A673 (cell line): Measurements from ENCODE around the gene ZSCAN21.

Experiments
- EZH2 ChIP-seq: fragments of 200-600 bp; sonication (generic); IDR thresholded peaks from 2 replicates; pipeline ENCODE4 v1.6.1; 2017; ENCODE audit warnings: borderline replicate concordance, low read depth, mild to moderate bottlenecking, mixed read lengths, antibody characterized with exemption, low read length; ENCODE audit not compliant: poor library complexity, severe bottlenecking
- TF ChIP-seq, protein P1 (sequence below): fragments of 300-800, 200-600 bp; sonication (generic); conservative IDR thresholded peaks from 2 replicates; pipeline ENCODE4 v1.5.1; 2017; ENCODE audit warnings: low read depth, mild to moderate bottlenecking, antibody characterized with exemption, low read length, moderate library complexity, mixed read lengths

DNA sequence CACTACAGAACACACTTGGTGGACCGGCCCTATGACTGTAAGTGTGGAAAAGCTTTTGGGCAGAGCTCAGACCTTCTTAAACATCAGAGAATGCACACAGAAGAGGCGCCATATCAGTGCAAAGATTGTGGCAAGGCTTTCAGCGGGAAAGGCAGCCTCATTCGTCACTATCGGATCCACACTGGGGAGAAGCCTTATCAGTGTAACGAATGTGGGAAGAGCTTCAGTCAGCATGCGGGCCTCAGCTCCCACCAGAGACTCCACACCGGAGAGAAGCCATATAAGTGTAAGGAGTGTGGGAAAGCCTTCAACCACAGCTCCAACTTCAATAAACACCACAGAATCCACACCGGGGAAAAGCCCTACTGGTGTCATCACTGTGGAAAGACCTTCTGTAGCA lies 14.6 kb downstream of the ZSCAN21 start:
- TF ChIP-seq EZH2 = no peak
- TF ChIP-seq, protein P1, sequence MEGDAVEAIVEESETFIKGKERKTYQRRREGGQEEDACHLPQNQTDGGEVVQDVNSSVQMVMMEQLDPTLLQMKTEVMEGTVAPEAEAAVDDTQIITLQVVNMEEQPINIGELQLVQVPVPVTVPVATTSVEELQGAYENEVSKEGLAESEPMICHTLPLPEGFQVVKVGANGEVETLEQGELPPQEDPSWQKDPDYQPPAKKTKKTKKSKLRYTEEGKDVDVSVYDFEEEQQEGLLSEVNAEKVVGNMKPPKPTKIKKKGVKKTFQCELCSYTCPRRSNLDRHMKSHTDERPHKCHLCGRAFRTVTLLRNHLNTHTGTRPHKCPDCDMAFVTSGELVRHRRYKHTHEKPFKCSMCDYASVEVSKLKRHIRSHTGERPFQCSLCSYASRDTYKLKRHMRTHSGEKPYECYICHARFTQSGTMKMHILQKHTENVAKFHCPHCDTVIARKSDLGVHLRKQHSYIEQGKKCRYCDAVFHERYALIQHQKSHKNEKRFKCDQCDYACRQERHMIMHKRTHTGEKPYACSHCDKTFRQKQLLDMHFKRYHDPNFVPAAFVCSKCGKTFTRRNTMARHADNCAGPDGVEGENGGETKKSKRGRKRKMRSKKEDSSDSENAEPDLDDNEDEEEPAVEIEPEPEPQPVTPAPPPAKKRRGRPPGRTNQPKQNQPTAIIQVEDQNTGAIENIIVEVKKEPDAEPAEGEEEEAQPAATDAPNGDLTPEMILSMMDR = no peak
